PC-9 (cell line): Measurements from ENCODE around the gene ACY1. TPM values are rescaled to one million over a fixed set of nuclear protein-coding genes. Genes with fewer than 3 reads are reported as not detected.

Experiments
- BruUV-seq: library from RNA; stranded (reverse); fragments of 400-500 nt; replicated peaks from 2 replicates; lab custom pipeline; 2021; lab: Mats Ljungman, UMichigan
- CTCF ChIA-PET: fragments of 300-600 bp; sonication (Branson Sonifier 250); formaldehyde crosslinking; loops from one replicate; lab custom pipeline; 2022; ENCODE audit warnings: antibody characterized with exemption; lab: Charles Lee
- POLR2A ChIA-PET: fragments of 300-600 bp; sonication (Branson Sonifier 250); formaldehyde crosslinking; loops from one replicate; lab custom pipeline; 2022; ENCODE audit warnings: antibody characterized with exemption; ENCODE audit not compliant: unreplicated experiment; lab: Charles Lee
- DNase-seq, 2 experiments: peaks; one replicate each; pipeline versions ENCODE4 v3.0.0 to v3.0.0-alpha.2; 2015 to 2022; ENCODE audit warnings: mixed read lengths in 1 of 2
- H2AFZ ChIP-seq: fragments of 200-600 bp; sonication (generic); 2 replicates; pipeline ENCODE4 v1.8.1; 2017; ENCODE audit warnings: antibody characterized with exemption
- H3F3A ChIP-seq: fragments of 200-600 bp; sonication (generic); 2 replicates; pipeline ENCODE4 v1.8.1; 2017; ENCODE audit warnings: antibody characterized with exemption, mild to moderate bottlenecking, low read depth; ENCODE audit not compliant: insufficient read depth
- H3K27ac ChIP-seq: fragments of 200-600 bp; sonication (generic); 2 replicates; pipeline ENCODE4 v1.6.1; 2016; ENCODE audit warnings: mixed run types
- H3K27me3 ChIP-seq: fragments of 200-600 bp; sonication (generic); 2 replicates; pipeline ENCODE4 v1.6.1; 2016; ENCODE audit warnings: low read depth, mixed run types; ENCODE audit not compliant: insufficient read depth
- H3K36me3 ChIP-seq: fragments of 200-600 bp; sonication (generic); 2 replicates; pipeline ENCODE4 v1.6.1; 2016; ENCODE audit warnings: low read depth, mixed run types
- H3K4me1 ChIP-seq: fragments of 200-600 bp; sonication (generic); replicated peaks from 2 replicates; pipeline ENCODE4 v1.6.1; 2016; ENCODE audit warnings: mixed run types; ENCODE audit not compliant: insufficient read depth
- H3K4me2 ChIP-seq: fragments of 200-600 bp; sonication (generic); 2 replicates; pipeline ENCODE4 v1.6.1; 2017; ENCODE audit warnings: mixed run types
- H3K4me3 ChIP-seq: fragments of 200-600 bp; sonication (generic); 2 replicates; pipeline ENCODE4 v1.6.1; 2016; ENCODE audit warnings: mixed run types
- H3K79me2 ChIP-seq: fragments of 200-600 bp; sonication (generic); 2 replicates; pipeline ENCODE4 v1.6.1; 2017; ENCODE audit warnings: low read depth, mixed run types
- H3K9me2 ChIP-seq: fragments of 200-600 bp; sonication (generic); 2 replicates; pipeline ENCODE4 v1.8.1; 2017; ENCODE audit warnings: mild to moderate bottlenecking; ENCODE audit not compliant: insufficient read depth
- H3K9me3 ChIP-seq: fragments of 200-600 bp; sonication (generic); 2 replicates; pipeline ENCODE4 v1.8.1; 2016; ENCODE audit warnings: low read depth; ENCODE audit not compliant: insufficient read depth
- H4K20me1 ChIP-seq: fragments of 200-600 bp; sonication (generic); 2 replicates; pipeline ENCODE4 v1.8.1; 2017; ENCODE audit not compliant: insufficient read depth
- CTCF ChIP-seq: fragments of 200-600 bp; sonication (generic); conservative IDR thresholded peaks from 2 replicates; pipeline ENCODE4 v1.6.1; 2017; ENCODE audit warnings: mixed run types, antibody characterized with exemption, mild to moderate bottlenecking, moderate library complexity
- EZH2 ChIP-seq: fragments of 200-600 bp; sonication (generic); IDR thresholded peaks from 2 replicates; pipeline ENCODE4 v1.8.0; 2017; ENCODE audit warnings: antibody characterized with exemption, low read depth
- intact Hi-C: fragments of 100-400 bp; cut with micrococcal nuclease; formaldehyde crosslinking; loops from one replicate; pipeline ENCODE4 v1.10.0; 2022; ENCODE audit not compliant: unreplicated experiment
- total RNA-seq: library from RNA; stranded (reverse); gene quantifications from 2 replicates; pipeline ENCODE4 v1.2.3, GENCODE V29; 2021

The ACY1 gene
- total RNA-seq, 1 experiment from 2014 or later: 52.2 TPM

- H3K36me3 ChIP-seq: no peaks in the 10 kb centered on the region
- no peaks in the 10 kb centered on the region for H4K20me1 ChIP-seq
- no peaks in the 10 kb centered on the region for H3K9me2 ChIP-seq
- peak in 1 of 2 experiments; percentile 34 for DNase-seq
- peak overlapping the region; percentile 78 for H3K4me2 ChIP-seq
- H3K79me2 ChIP-seq: peaks cover 14% of the 10 kb centered on the region; the same call in 1 of the 2 replicates
- no peaks in the 10 kb centered on the region for H3K27me3 ChIP-seq
- ChIA-PET POLR2A (interaction anchor here (0.5 to 1.2 kb wide), 4 partner anchors 9 to 306 kb away, joined by 3 to 11 read pairs (median 7); partner anchors contain the start of genes ACY1, RRP9 and WDR82), CTCF (interaction anchor here (0.6 to 1.8 kb wide), 4 partner anchors 8 to 276 kb away, joined by 3 to 15 read pairs (median 4); partner anchors contain the start of genes ACY1, PARP3 and RRP9)
- peak overlapping the region; percentile 97 for H3K4me3 ChIP-seq
- H3K27ac ChIP-seq: 0 out of 2 replicates have a peak overlapping the region, but pooled peaks have one; percentile 5
- no TSS peak for BruUV-seq
- H2AFZ ChIP-seq: peak overlapping the region; percentile 97
- H3F3A ChIP-seq: peaks cover 30% of the 10 kb centered on the region
- TF ChIP-seq EZH2 (no peak), CTCF (peak; percentile 61)
- peaks cover 8% of the 10 kb centered on the region; the same call in 1 of the 2 replicates for H3K4me1 ChIP-seq
- intact Hi-C loops: loop anchor here (1.0 kb wide), 1 partner anchor 32 kb away; the partner anchor contains the start of gene PARP3
- no peaks in the 10 kb centered on the region for H3K9me3 ChIP-seq
Measured at GRCh38 chr3:51974277-51974962, 8.9 kb upstream of the ACY1 start.

- H3K9me3 ChIP-seq: no peaks in the 10 kb centered on the region
- no peaks in the 10 kb centered on the region for H3K27me3 ChIP-seq
- peaks cover 14% of the 10 kb centered on the region; the same call in 1 of the 2 replicates for H3K79me2 ChIP-seq
- peak within 1 kb of the TSS; percentile 78 for H3K4me2 ChIP-seq
- intact Hi-C loops: loop anchor here (1.0 kb wide), 1 partner anchor 33 kb away; the partner anchor contains the start of gene PARP3
- no peaks in the 10 kb centered on the region for H3K9me2 ChIP-seq
- H3K4me1 ChIP-seq: peaks cover 8% of the 10 kb centered on the region; the same call in 1 of the 2 replicates
- peak in 1 of 2 experiments; percentile 76 for DNase-seq
- H3K36me3 ChIP-seq: no peaks in the 10 kb centered on the region
- peak within 1 kb of the TSS; percentile 97 for H3K4me3 ChIP-seq
- no peak for TF ChIP-seq CTCF
- no peak for TF ChIP-seq EZH2
- no peaks in the 10 kb centered on the region for H4K20me1 ChIP-seq
- H3K27ac ChIP-seq: 0 out of 2 replicates have a peak within 1 kb of the TSS, but pooled peaks have one; percentile 5
- peaks cover 25% of the 10 kb centered on the region; the same call in 1 of the 2 replicates for H3F3A ChIP-seq
- H2AFZ ChIP-seq: peak within 1 kb of the TSS; percentile 97
- no TSS peak for BruUV-seq
- POLR2A ChIA-PET: no interaction called here
- CTCF ChIA-PET: interaction anchor here (0.9 to 1.8 kb wide), 2 partner anchors 8 to 33 kb away, joined by 4 to 15 read pairs; partner anchors contain the start of genes ACY1, PARP3 and RRP9
Measured at GRCh38 chr3:51974963-51975851, 8.1 kb upstream of the ACY1 start, which contains the start of gene ABHD14A. Gene ABHD14A (plus strand): TSS chr3:51975064. CDS start chr3:51975136, 72 bp downstream.
